Measurements from ENCODE around the gene RAB5IF. TPM values are rescaled to one million over a fixed set of nuclear protein-coding genes. Genes with fewer than 3 reads are reported as not detected.

The RAB5IF gene
- total RNA-seq, 1 donor from 2014 or later, result 53.4 TPM

GRCh38 chr20:36647196-36648121 lies 41.9 kb downstream of the RAB5IF start:
- intact Hi-C loops (cut with micrococcal nuclease), result no loop called here
- ATAC-seq (no peak), DNase-seq (no peak)

DNA sequence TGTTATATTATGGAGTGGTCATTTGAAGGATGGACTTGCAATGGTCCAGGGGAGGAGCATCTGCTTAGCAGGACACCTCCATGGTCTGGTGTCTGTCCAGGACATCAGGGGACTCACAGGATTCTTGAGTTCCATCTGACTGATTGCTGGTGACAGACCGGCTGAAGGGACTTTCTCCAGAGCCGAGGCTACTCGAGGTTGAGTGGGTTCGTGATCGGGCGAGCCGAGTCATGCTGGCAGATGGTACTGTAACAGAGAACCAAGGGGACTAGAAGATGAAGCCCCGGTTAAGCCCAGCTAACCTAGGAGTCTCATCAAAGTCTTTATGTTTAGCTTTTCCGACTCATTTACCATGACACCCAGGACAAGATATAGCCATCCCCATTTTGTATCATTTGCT lies 47.9 kb downstream of the RAB5IF start:
- no peak for ATAC-seq
- intact Hi-C loops (cut with micrococcal nuclease), result no loop called here
- DNase-seq, result no peak

DNA sequence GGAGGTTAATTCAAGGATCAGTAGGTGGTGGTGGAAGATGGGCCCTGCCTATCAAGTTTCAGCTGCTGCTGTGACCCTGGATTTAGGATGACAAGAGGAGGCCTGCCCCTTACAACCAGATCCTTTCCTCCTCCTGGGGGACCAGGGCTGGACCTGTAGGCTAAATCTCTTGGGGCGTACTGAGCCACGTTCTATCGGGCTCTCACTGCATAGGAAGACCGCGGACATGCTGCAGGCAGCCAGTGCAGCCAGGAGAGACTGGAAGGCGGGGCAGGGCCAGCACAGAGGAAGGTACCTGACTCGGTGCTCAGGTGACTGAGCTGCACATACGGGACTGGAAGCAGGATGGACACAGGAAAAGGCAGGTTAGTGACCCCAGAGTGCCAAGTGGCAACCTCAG lies 48.9 kb downstream of the RAB5IF start:
- ATAC-seq (no peak), DNase-seq (no peak)
- intact Hi-C loops (cut with micrococcal nuclease), result no loop called here

DNA sequence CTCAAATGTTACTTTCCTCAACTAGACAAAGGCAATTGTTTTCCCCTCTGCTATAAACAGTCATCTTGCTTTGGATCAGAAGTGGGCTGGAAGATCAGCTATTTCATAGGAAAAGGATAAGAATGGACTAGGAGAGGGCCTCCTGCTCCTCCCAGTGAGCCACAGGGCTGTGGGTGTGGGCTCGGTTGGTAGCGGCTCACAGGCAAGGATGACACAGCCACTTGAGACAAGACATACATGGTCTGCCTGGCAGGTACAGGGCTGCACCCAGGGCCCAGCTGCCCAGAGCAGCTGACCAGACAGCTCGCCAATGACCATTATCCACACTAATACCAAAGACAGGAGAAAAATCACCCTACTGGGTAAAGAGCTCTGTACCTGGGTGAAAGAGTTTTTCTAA lies 49.4 kb downstream of the RAB5IF start:
- intact Hi-C loops (cut with micrococcal nuclease), result no loop called here
- ATAC-seq (no peak), DNase-seq (no peak)

GRCh38 chr20:36656733-36657132 lies 51.2 kb downstream of the RAB5IF start:
- DNase-seq, result no peak
- intact Hi-C loops (cut with micrococcal nuclease), result no loop called here
- peak; percentile 68 for ATAC-seq

DNA sequence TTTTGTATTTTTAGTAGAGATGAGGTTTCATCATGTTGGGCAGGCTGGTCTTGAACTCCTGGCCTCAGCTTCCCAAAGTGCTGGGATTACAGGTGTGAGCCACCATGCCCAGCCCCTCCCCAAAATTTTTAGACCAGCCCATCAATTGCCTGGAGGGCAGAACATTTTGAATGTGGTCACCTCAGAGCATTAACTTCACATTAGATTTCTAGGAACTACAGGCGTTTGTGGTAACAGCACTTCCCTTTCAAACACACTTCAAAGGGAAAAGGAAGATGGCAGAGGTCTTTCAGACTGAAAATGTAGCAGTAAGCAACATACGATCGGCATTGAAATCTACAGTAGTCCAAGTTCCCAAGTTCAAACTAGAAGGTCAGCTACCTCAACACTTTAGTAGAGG lies 52.7 kb downstream of the RAB5IF start:
- DNase-seq (no peak), ATAC-seq (no peak)
- intact Hi-C loops (cut with micrococcal nuclease), result no loop called here

Other genes starting within 250 kb of the RAB5IF start
- gene MYL9, start 64.3 kb upstream of the RAB5IF start, total RNA-seq, result 1,967 TPM
- gene TGIF2, start 32.2 kb upstream of the RAB5IF start, total RNA-seq, result 7.6 TPM
- gene SLA2, start 40.4 kb downstream of the RAB5IF start, total RNA-seq, result 0.47 TPM
- gene NDRG3, start 140.3 kb downstream of the RAB5IF start, total RNA-seq, result 35.7 TPM
- 4.5 TPM for gene DSN1, start 168.0 kb downstream of the RAB5IF start, total RNA-seq